Amniotic stem cell (primary cell): ENCODE measurements around the gene AMY1A.
"Not testable (repeated sequence)": the region's sequence is repeated elsewhere in the genome, so short reads cannot be mapped to it uniquely, and the experiment has no call there.

ENCODE experiments used
- DNase-seq: peaks from one replicate; lab custom pipeline; 2025; lab: John Stamatoyannopoulos, UW

The AMY1A gene

DNA sequence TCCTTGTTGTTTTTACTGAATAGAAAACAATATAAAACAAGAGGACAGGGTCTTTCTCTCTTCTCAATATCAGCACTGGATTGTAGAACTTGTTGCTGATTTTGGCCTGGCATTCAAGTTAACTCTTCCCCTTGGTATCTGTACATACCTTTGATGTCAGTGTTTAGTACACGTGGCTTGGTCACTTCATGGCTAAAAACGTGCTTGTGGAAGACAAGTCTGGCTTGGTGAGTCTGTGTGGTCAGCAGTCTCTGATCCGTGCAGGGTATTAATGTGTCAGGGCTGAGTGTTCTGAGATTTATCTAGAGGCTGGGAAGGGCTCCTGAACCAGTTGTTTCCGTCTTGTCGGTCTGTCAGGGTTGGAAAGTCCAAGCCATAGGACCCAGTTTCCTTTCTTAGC lies at the start of gene AMY1A:
Gene AMY1A (plus strand): TSS at position 301 of the 400 bp plus-strand sequence. CDS start 571 bp downstream, outside the sequence.
- not testable (repeated sequence) for DNase-seq

GRCh38 chr1:103616362-103616761 lies 39.2 kb upstream of the AMY1A start:
- no peak for DNase-seq

DNA sequence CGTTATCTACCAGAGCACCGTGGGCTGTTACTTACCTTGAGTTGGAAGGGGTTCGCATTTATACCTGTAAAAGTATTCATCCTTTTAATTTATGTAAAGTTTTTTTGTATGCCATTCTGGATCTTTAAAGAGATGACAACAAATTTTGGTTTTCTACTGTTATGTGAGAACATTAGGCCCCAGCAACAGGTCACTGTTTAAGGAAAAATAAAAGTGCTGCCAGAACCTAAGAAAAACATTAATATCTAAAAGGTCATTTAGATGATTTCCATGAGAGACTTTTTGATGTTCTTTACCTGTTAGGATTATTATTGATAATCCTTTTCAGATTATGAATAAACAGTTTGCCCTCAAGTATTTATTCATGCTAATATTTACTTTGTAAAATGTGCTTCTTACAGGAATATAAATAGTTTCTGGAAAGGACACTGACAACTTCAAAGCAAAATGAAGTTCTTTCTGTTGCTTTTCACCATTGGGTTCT lies 38.5 kb upstream of the AMY1A start, which contains the start of gene AMY2A:
Gene AMY2A (plus strand): TSS at position 434 of the 484 bp plus-strand sequence. CDS start 14 bp downstream, at position 448.
- DNase-seq = not testable (repeated sequence)

- DNase-seq = not testable (repeated sequence)
Observed at GRCh38 chr1:103627436-103627835, 28.1 kb upstream of the AMY1A start.

DNA sequence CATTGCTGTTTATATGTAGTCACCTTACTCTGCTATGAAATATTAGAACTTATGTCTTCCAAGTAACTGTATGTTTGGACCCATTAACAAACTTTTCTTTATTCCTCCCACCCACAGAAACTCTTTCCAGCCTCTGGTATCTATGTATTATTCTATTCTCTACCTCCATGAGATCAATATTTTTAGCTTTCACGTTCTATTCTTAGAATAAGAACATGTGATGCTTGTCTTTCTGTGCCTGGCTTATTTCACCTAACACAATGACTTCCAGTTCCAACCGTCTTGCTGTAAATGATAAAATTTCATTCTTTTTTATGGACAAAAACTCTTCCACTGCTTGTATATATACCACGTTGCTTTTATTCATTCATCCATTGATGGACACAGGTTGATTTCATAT lies 14.4 kb upstream of the AMY1A start:
- not testable (repeated sequence) for DNase-seq

DNA sequence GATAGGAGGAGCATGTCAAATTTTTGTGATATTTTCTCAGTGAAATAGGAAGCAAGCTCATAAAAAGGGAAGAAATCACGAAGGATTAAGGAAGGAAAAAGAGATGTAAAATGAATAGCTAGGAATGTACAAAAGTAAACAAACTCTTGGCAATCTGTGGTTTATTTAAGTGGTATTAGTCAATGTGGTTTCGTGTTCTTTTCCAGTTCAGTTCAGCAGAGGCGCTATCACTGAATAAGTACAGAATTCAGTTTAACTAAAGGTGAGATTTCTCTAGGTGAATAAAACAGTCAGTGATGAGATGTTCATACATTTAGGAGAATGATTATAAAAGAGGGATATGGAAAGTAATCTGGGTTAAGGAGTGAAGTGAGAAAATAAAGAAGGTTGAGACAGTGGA lies 11.7 kb upstream of the AMY1A start:
- DNase-seq = not testable (repeated sequence)

DNA sequence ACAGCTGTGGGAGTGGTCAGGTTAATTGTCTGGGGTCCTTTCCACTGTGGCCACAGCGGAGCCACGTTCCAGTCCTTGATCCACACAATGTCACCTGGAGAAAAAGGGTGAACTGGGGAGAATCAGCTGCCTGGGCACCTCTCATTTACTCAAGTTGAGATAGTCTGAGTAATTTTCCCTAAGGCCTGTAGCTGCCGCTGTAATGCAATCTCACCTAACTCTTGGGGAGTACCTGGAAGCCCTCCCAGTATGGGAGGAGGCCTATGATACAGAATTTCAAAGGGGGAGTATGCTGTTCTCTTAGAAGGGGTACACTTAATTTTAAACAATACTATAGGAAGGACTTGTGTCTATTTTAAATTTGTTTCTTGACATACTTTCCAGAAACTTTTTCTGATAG lies 5.3 kb upstream of the AMY1A start:
- DNase-seq = not testable (repeated sequence)

GRCh38 chr1:103650889-103651288 lies 4.7 kb upstream of the AMY1A start:
- DNase-seq = not testable (repeated sequence)

- not testable (repeated sequence) for DNase-seq
Observed at GRCh38 chr1:103654133-103654532, 1.4 kb upstream of the AMY1A start.

DNA sequence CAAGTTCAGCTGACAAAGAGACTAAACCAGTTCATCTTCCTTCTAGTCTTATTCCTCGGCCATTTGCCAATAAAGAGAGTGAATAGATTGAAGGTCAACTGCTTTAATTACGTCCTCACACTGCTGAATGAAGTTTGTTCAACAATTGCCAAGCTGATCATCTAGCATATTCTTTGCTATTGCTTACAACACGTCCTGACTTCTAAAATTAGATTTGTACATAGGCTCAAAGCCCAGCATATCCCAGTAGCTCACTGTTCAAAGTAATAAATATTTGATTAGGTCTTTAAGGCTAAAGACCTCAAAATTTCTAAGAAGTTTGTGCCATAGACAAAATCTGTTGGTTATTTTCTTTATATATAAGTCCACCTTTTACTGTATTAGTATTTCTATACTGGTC lies 20.8 kb downstream of the AMY1A start:
- not testable (repeated sequence) for DNase-seq

- DNase-seq = not testable (repeated sequence)
Observed at GRCh38 chr1:103696110-103696509, 40.5 kb downstream of the AMY1A start, which contains the start of gene AMY1B. AMY1B (minus strand) TSS chr1:103696210; CDS start chr1:103695639, 571 bp downstream.

DNA sequence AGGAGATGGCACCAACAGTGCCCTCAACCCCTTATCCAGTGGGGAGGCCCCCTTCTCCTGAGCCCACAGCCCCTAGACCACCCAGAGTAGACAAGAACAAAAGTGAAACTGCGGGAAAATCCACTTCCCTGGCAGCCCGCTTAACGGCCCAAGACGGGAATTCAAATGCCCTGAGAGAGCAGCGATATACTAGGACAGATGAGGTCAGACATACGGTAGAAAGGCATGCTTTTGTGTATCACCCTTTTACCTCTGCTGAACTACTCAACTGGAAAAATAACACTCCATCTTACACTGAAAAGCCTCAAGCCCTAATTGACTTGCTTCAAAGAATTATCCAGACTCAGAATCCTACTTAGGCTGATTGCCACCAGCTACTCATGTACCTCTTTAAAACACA lies 41.9 kb downstream of the AMY1A start:
- not testable (repeated sequence) for DNase-seq

GRCh38 chr1:103700669-103701068 lies 45.1 kb downstream of the AMY1A start:
- DNase-seq = not testable (repeated sequence)

DNA sequence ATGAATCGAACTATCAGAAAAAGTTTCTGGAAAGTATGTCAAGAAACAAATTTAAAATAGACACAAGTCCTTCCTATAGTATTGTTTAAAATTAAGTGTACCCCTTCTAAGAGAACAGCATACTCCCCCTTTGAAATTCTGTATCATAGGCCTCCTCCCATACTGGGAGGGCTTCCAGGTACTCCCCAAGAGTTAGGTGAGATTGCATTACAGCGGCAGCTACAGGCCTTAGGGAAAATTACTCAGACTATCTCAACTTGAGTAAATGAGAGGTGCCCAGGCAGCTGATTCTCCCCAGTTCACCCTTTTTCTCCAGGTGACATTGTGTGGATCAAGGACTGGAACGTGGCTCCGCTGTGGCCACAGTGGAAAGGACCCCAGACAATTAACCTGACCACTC lies 45.7 kb downstream of the AMY1A start:
- not testable (repeated sequence) for DNase-seq

- not testable (repeated sequence) for DNase-seq
Observed at GRCh38 chr1:103707670-103708069, 52.1 kb downstream of the AMY1A start.

DNA sequence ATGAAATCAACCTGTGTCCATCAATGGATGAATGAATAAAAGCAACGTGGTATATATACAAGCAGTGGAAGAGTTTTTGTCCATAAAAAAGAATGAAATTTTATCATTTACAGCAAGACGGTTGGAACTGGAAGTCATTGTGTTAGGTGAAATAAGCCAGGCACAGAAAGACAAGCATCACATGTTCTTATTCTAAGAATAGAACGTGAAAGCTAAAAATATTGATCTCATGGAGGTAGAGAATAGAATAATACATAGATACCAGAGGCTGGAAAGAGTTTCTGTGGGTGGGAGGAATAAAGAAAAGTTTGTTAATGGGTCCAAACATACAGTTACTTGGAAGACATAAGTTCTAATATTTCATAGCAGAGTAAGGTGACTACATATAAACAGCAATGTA lies 54.8 kb downstream of the AMY1A start:
- DNase-seq = not testable (repeated sequence)
